Measurements from ENCODE around the gene AIFM3.
"Not testable (repeated sequence)": the region's sequence is repeated elsewhere in the genome, so short reads cannot be mapped to it uniquely, and the experiment has no call there.

The AIFM3 gene

GRCh38 chr22:20957683-20958431 is 9.2 kb upstream of the AIFM3 start:
- no peak for DNase-seq (ENCODE audit: low read depth in 2 of 2)

- DNase-seq (ENCODE audit: low read depth in 2 of 2): no peak
Observed at GRCh38 chr22:20959578-20960461, 7.2 kb upstream of the AIFM3 start.

GRCh38 chr22:20960609-20961008 is 6.4 kb upstream of the AIFM3 start:
- DNase-seq (ENCODE audit: low read depth in 2 of 2): no peak

DNA sequence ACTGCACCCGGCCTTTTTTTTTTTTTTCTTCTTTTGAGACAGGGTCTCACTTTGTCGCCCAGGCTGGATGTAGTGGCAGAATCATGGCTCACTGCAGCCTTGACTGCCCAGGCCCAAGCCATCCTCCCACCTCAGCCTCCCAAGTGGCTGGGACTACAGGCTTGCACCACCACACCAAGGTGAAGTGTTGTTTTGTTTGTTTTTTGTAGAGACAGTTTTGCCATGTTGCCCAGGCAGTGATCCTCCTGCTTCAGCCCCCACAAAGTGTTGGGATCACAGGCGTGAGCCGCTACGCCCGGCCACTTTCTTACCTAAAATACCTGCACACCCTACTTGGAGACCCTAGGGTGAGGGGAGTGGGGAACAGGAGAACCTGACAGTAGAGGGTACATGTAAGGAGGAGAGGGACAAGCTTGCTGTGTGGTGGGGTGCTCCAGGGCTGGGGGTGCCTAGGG is 4.5 kb upstream of the AIFM3 start:
- DNase-seq (ENCODE audit: low read depth in 2 of 2): no peak

DNA sequence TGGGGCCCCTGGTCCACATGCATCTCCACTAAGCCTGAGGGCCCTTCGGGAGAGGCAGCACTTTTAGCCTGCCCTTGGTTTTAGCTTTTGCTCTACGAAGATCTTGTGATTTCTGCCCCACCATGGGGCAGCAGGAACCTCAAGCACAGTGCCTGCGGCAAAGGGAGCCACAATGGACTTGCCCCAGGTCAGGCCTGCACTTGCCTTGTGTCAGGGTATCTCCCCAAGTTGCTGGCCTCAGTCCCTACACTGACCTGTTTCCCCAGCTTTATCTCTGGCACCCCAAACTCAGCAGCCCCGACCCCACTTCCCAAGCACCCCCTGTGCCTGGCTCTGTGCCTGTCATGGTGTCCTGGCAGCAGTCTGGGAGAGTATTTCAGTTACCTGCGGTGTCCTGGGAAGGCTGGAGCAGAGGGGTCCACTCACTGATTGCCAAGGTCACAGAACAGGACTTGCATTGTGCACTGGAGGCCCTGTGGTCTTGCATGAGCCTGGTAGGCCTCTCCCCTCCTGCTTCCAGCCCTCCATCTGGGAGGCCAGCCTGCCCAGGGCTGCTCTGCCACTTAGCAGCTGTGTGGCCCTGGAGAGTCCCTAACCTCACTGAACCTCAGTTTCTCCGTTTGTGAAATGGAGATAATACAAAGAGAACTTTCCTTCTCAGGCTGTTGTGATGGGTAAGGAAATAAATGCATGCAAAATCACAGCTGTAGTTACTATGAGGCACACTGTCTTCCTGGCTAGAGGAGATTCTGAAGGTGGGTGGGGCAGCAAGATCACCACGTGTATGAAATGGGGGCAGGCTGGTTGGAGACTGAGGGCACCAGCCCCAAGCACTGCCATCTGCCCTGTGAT is 3.6 kb upstream of the AIFM3 start:
- no peak for DNase-seq (ENCODE audit: low read depth in 2 of 2)

GRCh38 chr22:20964090-20964798 is 2.8 kb upstream of the AIFM3 start:
- DNase-seq (ENCODE audit: low read depth in 2 of 2): no peak

DNA sequence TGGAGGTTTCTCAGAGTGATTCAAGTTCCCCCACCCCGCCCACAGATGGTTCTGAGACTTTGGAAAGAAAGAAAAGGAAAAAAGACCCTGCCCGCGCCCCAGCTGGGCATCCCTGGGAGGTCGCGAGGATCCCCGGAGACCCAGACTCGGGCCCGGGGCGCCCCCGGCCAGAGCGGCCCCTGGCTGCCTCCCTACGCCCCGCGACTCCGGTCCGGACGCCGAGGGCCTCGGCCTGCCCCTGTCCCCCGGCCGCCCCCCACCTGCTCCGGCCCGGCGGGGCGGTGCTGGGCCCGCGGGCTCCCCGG is 2.3 kb upstream of the AIFM3 start:
- no peak for DNase-seq (ENCODE audit: low read depth in 2 of 2)

GRCh38 chr22:20965104-20965887 is 1.8 kb upstream of the AIFM3 start:
- no peak for DNase-seq (ENCODE audit: low read depth in 2 of 2)

DNA sequence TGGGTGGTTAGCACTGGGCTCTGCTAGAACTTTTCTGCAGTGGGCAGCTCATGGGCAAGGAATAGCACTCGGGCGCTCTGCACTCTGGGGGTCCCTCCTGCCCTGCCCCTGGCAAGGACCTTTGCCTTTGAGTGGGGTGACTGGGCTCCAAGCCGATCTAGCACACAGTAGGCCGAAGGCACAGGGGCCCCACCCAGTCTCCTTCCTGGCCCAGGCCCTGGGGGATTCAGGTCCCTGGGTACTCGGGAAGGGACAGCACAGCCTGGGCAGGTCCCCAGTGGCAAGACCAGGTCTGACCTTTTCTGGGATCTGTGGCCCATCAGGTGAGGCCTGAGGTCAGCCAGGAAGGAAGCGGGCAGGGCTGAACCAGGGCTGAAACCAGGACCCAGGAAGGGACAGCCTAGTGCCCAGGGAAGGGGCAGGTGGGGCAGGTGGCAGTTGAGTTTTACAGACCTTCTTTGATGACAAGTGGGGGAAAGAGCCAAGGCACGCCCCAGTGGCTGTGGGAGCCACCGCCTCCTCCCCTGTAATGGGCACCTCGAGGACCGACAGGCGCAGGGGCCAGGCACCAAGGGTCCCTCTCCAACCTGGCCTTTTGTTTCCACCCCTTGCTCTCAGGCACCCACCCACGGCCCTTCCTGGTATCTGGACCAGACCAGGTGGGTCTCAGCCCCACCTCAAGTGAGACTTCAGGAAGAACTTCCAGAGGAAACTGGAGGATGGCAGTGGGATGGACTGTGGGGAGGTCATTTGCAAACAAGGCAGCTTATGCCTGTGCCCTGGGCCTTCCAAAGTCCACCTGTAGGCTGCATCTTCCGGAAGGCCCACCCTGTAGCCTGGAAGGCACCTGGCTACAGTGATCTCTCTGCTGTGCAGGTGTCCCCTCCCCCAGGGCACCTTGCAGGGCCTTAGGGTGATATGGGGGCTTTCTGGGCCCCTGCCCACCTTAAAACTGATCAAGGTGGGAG is 883 bp upstream of the AIFM3 start:
- no peak for DNase-seq (ENCODE audit: low read depth in 2 of 2)

- DNase-seq (ENCODE audit: low read depth in 2 of 2): no peak
Observed at GRCh38 chr22:20967697-20968211, 699 bp downstream of the AIFM3 start.

DNA sequence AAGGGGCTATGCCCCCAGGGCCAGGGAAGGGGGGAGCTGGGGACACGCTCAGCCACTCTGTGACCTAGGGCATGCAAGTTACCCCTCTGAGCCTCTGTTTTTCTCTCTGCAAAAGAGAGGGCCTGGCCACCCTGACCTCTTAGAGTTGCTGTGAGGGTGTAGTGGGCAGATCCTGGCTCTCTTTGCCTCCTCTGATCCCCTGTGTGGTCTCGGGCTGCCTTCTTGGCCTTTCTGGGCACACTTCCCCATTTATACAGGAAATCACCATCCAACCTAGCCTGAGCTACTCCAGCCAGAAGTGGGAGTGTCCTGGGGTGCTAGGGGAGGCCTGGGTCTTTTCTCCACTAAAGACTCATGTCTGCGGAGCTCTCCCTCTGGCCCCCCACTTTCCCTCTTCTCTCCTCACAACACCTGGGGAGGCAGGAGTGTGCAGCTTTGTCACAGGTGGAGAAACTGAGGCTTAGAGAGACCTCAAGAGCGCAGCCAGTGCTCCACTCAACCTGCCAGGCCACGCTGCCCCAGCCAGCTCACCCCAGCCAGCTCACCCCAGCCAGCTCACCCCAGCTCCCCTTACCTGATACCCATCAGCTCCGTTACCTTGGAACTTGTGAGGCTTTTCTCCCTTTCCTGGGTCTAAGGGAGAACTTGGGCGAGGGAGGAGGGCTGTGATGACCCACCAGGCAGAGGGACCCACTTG is 1.4 kb downstream of the AIFM3 start:
- no peak for DNase-seq (ENCODE audit: low read depth in 2 of 2)

DNA sequence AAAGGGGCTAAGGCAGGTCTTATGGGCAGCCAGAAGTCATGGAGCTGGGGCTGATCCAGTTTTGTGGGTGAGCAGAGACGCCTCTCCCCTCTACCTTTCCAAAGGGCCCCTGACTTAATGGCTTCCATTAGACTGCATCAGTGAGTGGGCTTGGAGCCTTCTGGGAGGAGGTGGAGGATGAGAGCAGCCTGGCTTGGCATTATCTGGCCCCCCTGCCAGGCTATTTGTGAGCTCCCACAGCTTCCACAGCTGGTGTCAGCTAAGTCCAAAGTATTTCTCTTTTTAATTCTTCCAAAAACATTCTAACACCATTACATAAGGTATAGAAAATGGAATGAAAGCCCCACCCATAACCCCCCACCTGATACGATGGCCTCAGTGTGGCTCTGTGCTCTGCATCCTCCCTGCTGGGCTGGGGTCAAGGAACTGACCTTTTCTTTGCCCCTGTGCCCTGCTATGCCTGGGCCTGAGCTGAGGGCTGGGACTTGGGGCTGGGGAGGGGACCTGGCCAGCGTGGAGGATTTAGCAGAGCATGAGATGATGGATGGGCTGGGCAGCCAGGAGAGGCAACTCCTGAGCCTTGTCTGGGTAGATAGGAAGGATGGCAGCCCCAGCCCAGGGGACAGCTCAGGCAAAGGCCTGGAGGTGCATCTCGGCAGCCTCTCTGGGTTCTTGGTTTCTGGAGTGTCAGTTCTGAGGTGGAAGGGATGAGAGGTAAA is 4.0 kb downstream of the AIFM3 start:
- DNase-seq (ENCODE audit: low read depth in 2 of 2): no peak

GRCh38 chr22:20972014-20972694 is 5.1 kb downstream of the AIFM3 start:
- DNase-seq (ENCODE audit: low read depth in 2 of 2): not testable (repeated sequence)

DNA sequence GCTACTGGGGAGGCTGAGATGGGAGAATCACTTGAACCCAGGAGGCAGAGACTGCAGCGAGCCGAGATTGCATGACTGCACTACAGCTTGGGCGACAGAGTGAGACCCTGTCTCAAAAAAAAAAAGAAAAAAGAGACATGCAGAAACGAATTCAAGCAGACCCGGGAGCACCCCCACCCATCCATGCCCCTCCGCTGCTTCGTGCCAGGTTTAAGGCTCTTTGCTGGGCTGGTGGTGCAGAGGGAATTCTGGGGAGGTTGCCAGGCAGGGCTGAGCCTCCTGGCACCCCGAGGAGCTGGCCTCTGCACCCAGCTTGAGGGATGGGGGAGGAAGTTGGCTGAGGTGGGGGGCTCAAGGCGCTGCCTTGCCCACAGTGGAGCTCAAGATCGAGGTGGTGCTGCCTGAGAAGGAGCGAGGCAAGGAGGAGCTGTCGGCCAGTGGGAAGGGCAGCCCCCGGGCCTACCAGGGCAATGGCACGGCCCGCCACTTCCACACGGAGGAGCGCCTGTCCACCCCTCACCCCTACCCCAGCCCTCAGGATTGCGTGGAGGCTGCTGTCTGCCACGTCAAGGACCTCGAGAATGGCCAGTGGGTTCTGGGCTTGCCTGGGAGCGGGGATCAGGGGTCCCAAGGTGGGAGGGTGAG is 6.0 kb downstream of the AIFM3 start:
- DNase-seq (ENCODE audit: low read depth in 2 of 2): no peak

DNA sequence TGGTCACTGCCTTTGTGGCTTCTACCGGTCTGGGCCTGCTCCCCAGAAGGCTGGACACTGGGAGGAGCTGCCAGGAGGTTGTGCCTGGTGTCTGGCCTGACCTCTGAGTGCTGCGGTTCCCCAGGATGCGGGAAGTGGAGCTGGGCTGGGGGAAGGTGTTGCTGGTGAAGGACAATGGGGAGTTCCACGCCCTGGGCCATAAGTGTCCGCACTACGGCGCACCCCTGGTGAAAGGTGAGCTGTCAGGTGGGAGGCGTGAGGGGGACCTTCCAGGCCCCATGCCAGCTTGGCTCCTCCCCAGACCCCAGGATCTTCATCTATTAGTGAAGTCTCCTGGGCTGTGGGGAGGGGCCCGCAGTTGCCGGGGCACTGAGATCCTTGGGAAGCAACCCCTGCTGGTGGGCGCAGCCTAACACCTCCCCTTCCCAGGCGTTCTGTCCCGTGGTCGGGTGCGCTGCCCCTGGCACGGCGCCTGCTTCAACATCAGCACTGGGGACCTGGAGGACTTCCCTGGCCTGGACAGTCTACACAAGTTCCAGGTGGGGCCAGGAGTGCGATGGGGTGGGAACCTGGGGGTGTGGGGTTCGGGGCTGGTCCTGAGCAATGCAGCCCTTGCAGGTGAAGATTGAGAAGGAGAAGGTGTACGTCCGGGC is 6.7 kb downstream of the AIFM3 start:
- DNase-seq (ENCODE audit: low read depth in 2 of 2): no peak

DNA sequence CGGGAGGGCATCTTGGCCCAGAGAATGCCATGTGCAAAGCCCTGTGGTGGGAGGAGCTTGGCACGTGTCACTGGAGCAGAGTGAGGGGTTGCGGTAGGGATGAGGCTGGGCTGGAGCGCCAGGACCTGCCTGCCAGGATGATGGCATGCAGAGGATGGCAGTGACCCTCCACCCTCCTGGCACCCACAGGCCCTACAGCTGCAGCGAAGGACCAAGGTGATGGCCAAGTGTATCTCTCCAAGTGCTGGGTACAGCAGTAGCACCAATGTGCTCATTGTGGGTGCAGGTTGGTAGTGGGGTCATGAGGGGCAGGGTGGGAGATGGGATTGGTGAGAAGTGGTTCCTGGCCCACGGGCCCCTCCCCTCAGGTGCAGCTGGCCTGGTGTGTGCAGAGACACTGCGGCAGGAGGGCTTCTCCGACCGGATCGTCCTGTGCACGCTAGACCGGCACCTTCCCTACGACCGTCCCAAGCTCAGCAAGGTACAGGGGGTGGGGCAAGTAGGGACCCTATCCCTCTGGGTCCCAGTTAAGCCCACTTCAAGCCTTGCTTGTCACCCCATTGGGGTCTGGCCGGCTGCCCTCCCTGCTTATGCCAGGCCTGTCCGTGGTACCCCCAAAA is 7.4 kb downstream of the AIFM3 start:
- no peak for DNase-seq (ENCODE audit: low read depth in 2 of 2)

All from stimulated activated CD8-positive, alpha-beta memory T cell treated with anti-CD3 and anti-CD28 coated beads, Interleukin-7, amount 100 ng/mL, for 4 hours (primary cell).